K562 (cell line): ENCODE results near the gene MRPL16. TPM values are rescaled to one million over a fixed set of nuclear protein-coding genes. Genes with fewer than 3 reads are reported as not detected.

Source experiments
- CCNT2 ChIP-seq: IDR thresholded peaks from 2 replicates; pipeline ENCODE4 v1.6.1; 2011; ENCODE audit warnings: borderline replicate concordance, low read depth, mild to moderate bottlenecking, moderate library complexity, mixed read lengths, low read length; ENCODE audit not compliant: insufficient read length; ENCODE audit errors: extremely low read depth
- DPF2 ChIP-seq: fragments of 450-650 bp; IDR thresholded peaks from 2 replicates; pipeline ENCODE4 v1.6.1; 2016
- ETV5 ChIP-seq: sonication (generic); formaldehyde crosslinking; IDR thresholded peaks from 2 replicates; pipeline ENCODE4 v1.4.0; 2020; ENCODE audit warnings: low read depth, mild to moderate bottlenecking, missing genetic modification reagents
- GABPA ChIP-seq: fragments of 200-800 bp; sonication (Bioruptor generic); conservative IDR thresholded peaks from 2 replicates; pipeline ENCODE4 v1.6.1; 2016; ENCODE audit warnings: low read depth, missing genetic modification characterization, missing compliant biosample characterization
- HES1 ChIP-seq: fragments of 450-650 bp; IDR thresholded peaks from 2 replicates; pipeline ENCODE4 v1.6.1; 2016; ENCODE audit warnings: low read depth, mild to moderate bottlenecking, moderate library complexity
- KDM1A ChIP-seq, 2 experiments: fragments of 450-650 bp; IDR thresholded peaks; 2 replicates each; pipeline ENCODE4 v1.6.1; 2016; ENCODE audit warnings: mild to moderate bottlenecking in 2 of 2
- NCOA2 ChIP-seq, 2 experiments: fragments of 450-650 bp; IDR thresholded peaks; 2 replicates each; pipeline ENCODE4 v1.6.1; 2018; ENCODE audit warnings: mild to moderate bottlenecking in 2 of 2, moderate library complexity in 1 of 2; ENCODE audit not compliant: partially characterized antibody in 2 of 2
- NEUROD1 ChIP-seq: fragments of 150-350 bp; IDR thresholded peaks from 2 replicates; pipeline ENCODE4 v1.6.1; 2014; ENCODE audit warnings: borderline replicate concordance, low read length, low read depth; ENCODE audit not compliant: partially characterized antibody
- RNF2 ChIP-seq: sonication (generic); IDR thresholded peaks from 2 replicates; pipeline ENCODE4 v1.6.1; 2016
- SMARCA4 ChIP-seq: fragments of 450-650 bp; IDR thresholded peaks from 2 replicates; pipeline ENCODE4 v1.6.1; 2016
- SOX6 ChIP-seq: fragments of 450-650 bp; IDR thresholded peaks from 2 replicates; pipeline ENCODE4 v1.6.1; 2014; ENCODE audit warnings: mild to moderate bottlenecking
- SP1 ChIP-seq: sonication (generic); formaldehyde crosslinking; IDR thresholded peaks from 2 replicates; pipeline ENCODE4 v1.8.1; 2022; ENCODE audit warnings: mild to moderate bottlenecking, missing genetic modification reagents
- TCFL5 ChIP-seq: fragments of 250-450 bp; sonication (Bioruptor Pico); conservative IDR thresholded peaks from 2 replicates; pipeline ENCODE4 v1.6.1; 2021; ENCODE audit warnings: mild to moderate bottlenecking, moderate library complexity, matching md5 sums
- TEAD2 ChIP-seq: fragments of 450-650 bp; IDR thresholded peaks from 2 replicates; pipeline ENCODE4 v1.6.1; 2016; ENCODE audit warnings: missing genetic modification characterization, control low read depth, missing compliant biosample characterization
- TEAD4 ChIP-seq, 2 experiments: sonication (generic) in 1 of 2; formaldehyde crosslinking in 1 of 2; IDR thresholded peaks; 2 replicates each; pipeline versions ENCODE4 v1.6.1 to v1.8.0; 2012 to 2022; ENCODE audit warnings: borderline replicate concordance in 1 of 2, inconsistent platforms in 1 of 2, low read length in 1 of 2, mild to moderate bottlenecking in 1 of 2, missing genetic modification reagents in 1 of 2
- YY1 ChIP-seq, 3 experiments: IDR thresholded peaks; 2 replicates each; pipeline ENCODE4 v1.6.1; 2011; ENCODE audit warnings: low read length in 2 of 3, mild to moderate bottlenecking in 2 of 3, moderate library complexity in 2 of 3, borderline replicate concordance in 1 of 3, control low read depth in 1 of 3, low read depth in 1 of 3; ENCODE audit not compliant: insufficient read depth in 3 of 3, insufficient replicate concordance in 2 of 3, control insufficient read depth in 1 of 3, insufficient read length in 1 of 3; ENCODE audit errors: extremely low read depth in 1 of 3
- ZFX ChIP-seq: sonication (generic); formaldehyde crosslinking; IDR thresholded peaks from 2 replicates; pipeline ENCODE4 v1.8.0; 2022; ENCODE audit warnings: mild to moderate bottlenecking, missing genetic modification reagents, moderate library complexity
- ZNF316 ChIP-seq: fragments of 450-650 bp; IDR thresholded peaks from 2 replicates; pipeline ENCODE4 v1.6.1; 2016
- ZNF584 ChIP-seq: fragments of 200-800 bp; sonication (Bioruptor generic); IDR thresholded peaks from 2 replicates; pipeline ENCODE4 v1.6.1; 2016; ENCODE audit warnings: low read depth, mild to moderate bottlenecking, missing genetic modification characterization, missing compliant biosample characterization
- ZNF592 ChIP-seq: fragments of 450-650 bp; IDR thresholded peaks from 2 replicates; pipeline ENCODE4 v1.6.1; 2017; ENCODE audit warnings: antibody characterized with exemption, mild to moderate bottlenecking
- polyA plus RNA-seq, 8 experiments: library from polyadenylated mRNA; depleted of rRNA in 4 of 8; stranded (reverse) in 5 of 8; unstranded in 3 of 8; fragments of >200 nt; fragmentation: Nextera tagmentation in 2 of 8; fragmentation: Illumina TruSeq in 1 of 8; extraction: Ambion mirVana in 2 of 8; extraction: Trizol in 1 of 8; gene quantifications; 2 replicates each; pipeline versions ENCODE4 v1.2.1 to v1.2.3, GENCODE V29; 2011 to 2014; ENCODE audit warnings: inconsistent platforms in 1 of 8, missing spikeins in 1 of 8
- total RNA-seq, 7 experiments: library from RNA; depleted of rRNA in 6 of 7; stranded (reverse); fragments of >200 nt in 6 of 7; fragmentation: Illumina TruSeq in 2 of 7; extraction: Trizol in 2 of 7; gene quantifications; 2 replicates each; pipeline versions ENCODE4 v1.2.1 to v1.2.3, GENCODE V29; 2011 to 2021; ENCODE audit warnings: low replicate concordance in 1 of 7

MRPL16 gene
- total and polyA plus RNA-seq, 9 of the 15 experiments (the other 6 are each of a cell fraction or from before 2014, with no cell fraction given): 63.3 to 209 (median 157) TPM

- 0 out of 2 replicates have a peak, but pooled peaks have one; percentile 9 for TF ChIP-seq HES1
- TF ChIP-seq KDM1A (IDR thresholded peaks at IDR 0.05): peak; percentile 63 to 72; a peak in 3 of 4 replicates
- TF ChIP-seq SOX6: peak; percentile 98
- peak; percentile 31 for TF ChIP-seq CCNT2
- TF ChIP-seq ZNF584: no peak
- TF ChIP-seq DPF2: peak; percentile 98
- TF ChIP-seq ZNF592: 0 out of 2 replicates have a peak, but pooled peaks have one; percentile 42
- TF ChIP-seq ETV5 (CRISPR knock-in tag): peak; percentile 83
- TF ChIP-seq NEUROD1: peak; percentile 42
- 0 out of 2 replicates have a peak, but pooled peaks have one; percentile 18 for TF ChIP-seq TCFL5 (CRISPR knock-in tag)
- TF ChIP-seq NCOA2 (IDR thresholded peaks at IDR 0.05; ENCODE audit: partially characterized antibody in 2 of 2): peak in 1 of 2 experiments; percentile 63
- peak in 1 of 3 experiments; percentile 62 for TF ChIP-seq YY1 (IDR thresholded peaks at IDR 0.05; ENCODE audit: borderline replicate concordance in 1 of 3, control insufficient read depth in 1 of 3, extremely low read depth in 1 of 3, insufficient read depth in 3 of 3, insufficient read length in 1 of 3, insufficient replicate concordance in 2 of 3, low read depth in 1 of 3, low read length in 2 of 3)
- TF ChIP-seq TEAD2 (tag): peak; percentile 79; the same call in 1 of the 2 replicates
- TF ChIP-seq ZFX (CRISPR knock-in tag): 0 out of 2 replicates have a peak, but pooled peaks have one; percentile 21
- TF ChIP-seq GABPA (tag): peak; percentile 54; the same call in 1 of the 2 replicates
- TF ChIP-seq SMARCA4: peak; percentile 94
- TF ChIP-seq SP1 (CRISPR knock-in tag): 0 out of 2 replicates have a peak, but pooled peaks have one; percentile 46
- peak; percentile 69; the same call in 1 of the 2 replicates for TF ChIP-seq RNF2
- TF ChIP-seq ZNF316: peak; percentile 65
- TF ChIP-seq TEAD4 (IDR thresholded peaks at IDR 0.05; ENCODE audit: low read length): peak; percentile 92
- no peak for TF ChIP-seq TEAD4 (CRISPR knock-in tag; IDR thresholded peaks at IDR 0.05; ENCODE audit: borderline replicate concordance)
These were observed 47.2 kb upstream of the MRPL16 start (continued) for GRCh38 chr11:59857439-59858434.
